ENCODE data around the gene ITPR1.

DNA sequence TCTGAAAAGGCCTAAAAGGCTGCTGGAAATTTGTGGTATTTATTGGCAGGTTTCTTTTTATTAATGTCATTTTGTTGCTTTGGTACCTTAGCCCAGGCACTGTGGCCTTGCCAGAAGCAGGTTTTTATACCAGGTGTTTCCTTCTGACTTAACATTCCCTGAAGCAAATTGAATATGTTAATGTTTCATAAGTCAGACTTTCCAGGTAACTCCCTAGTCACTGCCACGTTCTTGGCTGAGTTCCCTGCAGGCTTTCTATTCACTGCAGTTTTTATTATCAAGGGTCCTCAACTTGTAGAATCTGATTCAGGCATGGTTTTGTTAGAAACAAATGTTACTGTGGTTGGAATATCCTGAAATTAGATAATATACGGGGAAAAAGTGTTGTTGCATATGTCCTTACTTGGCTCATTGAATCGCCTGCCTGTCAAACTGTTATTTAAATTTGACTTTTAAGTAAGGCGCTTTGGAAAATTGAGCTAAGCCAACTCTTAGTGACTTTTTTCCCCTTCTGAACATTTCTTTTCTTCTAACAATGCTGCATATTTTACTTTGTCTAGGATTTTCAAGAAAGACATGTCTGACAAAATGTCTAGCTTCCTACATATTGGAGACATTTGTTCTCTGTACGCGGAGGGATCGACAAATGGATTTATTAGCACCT is 22.9 kb downstream of the ITPR1 start:
- TF ChIP-seq, protein P1, sequence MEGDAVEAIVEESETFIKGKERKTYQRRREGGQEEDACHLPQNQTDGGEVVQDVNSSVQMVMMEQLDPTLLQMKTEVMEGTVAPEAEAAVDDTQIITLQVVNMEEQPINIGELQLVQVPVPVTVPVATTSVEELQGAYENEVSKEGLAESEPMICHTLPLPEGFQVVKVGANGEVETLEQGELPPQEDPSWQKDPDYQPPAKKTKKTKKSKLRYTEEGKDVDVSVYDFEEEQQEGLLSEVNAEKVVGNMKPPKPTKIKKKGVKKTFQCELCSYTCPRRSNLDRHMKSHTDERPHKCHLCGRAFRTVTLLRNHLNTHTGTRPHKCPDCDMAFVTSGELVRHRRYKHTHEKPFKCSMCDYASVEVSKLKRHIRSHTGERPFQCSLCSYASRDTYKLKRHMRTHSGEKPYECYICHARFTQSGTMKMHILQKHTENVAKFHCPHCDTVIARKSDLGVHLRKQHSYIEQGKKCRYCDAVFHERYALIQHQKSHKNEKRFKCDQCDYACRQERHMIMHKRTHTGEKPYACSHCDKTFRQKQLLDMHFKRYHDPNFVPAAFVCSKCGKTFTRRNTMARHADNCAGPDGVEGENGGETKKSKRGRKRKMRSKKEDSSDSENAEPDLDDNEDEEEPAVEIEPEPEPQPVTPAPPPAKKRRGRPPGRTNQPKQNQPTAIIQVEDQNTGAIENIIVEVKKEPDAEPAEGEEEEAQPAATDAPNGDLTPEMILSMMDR (IDR thresholded peaks at IDR 0.05; ENCODE audit: poor library complexity, severe bottlenecking), result no peak
- no peak for TF ChIP-seq POLR2AphosphoS5 (IDR thresholded peaks at IDR 0.05)
- TF ChIP-seq RAD21 (conservative IDR thresholded peaks at IDR 0.05), result no peak

Data from neural cell (in vitro differentiated cells).